ENCODE results near the gene ITGA11. TPM values are rescaled to one million over a fixed set of nuclear protein-coding genes. Genes with fewer than 3 reads are reported as not detected.

The ITGA11 gene
- total and polyA plus RNA-seq, 9 donors = 1.2 to 34.5 (median 4.4) TPM

GRCh38 chr15:68379759-68380290, 52.1 kb downstream of the ITGA11 start:
- no peak overlapping the region for H3K4me3 ChIP-seq
- TF ChIP-seq EP300 (IDR thresholded peaks at IDR 0.05) (no peak), POLR2A (IDR thresholded peaks at IDR 0.05) (no peak), CTCF (IDR thresholded peaks at IDR 0.05) (no peak)
- no peaks in the 10 kb centered on the region for H3K36me3 ChIP-seq
- H3K27ac ChIP-seq = no peak overlapping the region
- H3K9me3 ChIP-seq = no peaks in the 10 kb centered on the region
- H3K4me1 ChIP-seq (ENCODE audit: insufficient read depth) = peaks cover 5% of the 10 kb centered on the region
- WGBS, 3 donors = 80 to 83% (median 81%) methylated on average over 3 of the region's 3 CpGs
- DNase-seq = peak in 2 of 5 donors; percentile 1 to 3
- intact Hi-C loops (cut with DNase I) = loop anchor here in 1 of 4 donors (10.0 kb wide), 1 partner anchor 125 kb away; no protein-coding TSS in a partner anchor
- H3K27me3 ChIP-seq = no peaks in the 10 kb centered on the region

- Histone ChIP-seq H3K27ac (no peak overlapping the region), H3K4me1 (ENCODE audit: insufficient read depth) (peaks cover under 1% of the 10 kb centered on the region), H3K36me3 (no peaks in the 10 kb centered on the region), H3K27me3 (no peaks in the 10 kb centered on the region), H3K4me3 (no peak overlapping the region), H3K9me3 (no peaks in the 10 kb centered on the region)
- DNase-seq = peak in 3 of 5 donors; percentile 3 to 7 (median 4)
- 90 to 91% (median 90%) methylated on average over 8 of the region's 8 CpGs for WGBS, 3 donors
- no peak for TF ChIP-seq CTCF (IDR thresholded peaks at IDR 0.05)
- no peak for TF ChIP-seq EP300 (IDR thresholded peaks at IDR 0.05)
- TF ChIP-seq POLR2A (IDR thresholded peaks at IDR 0.05) = no peak
- intact Hi-C loops (cut with DNase I) = no loop called here
These were observed 52.8 kb downstream of the ITGA11 start for GRCh38 chr15:68379058-68379758.

- H3K36me3 ChIP-seq = no peaks in the 10 kb centered on the region
- H3K4me1 ChIP-seq (ENCODE audit: insufficient read depth) = no peaks in the 10 kb centered on the region
- TF ChIP-seq CTCF (IDR thresholded peaks at IDR 0.05) = no peak
- TF ChIP-seq POLR2A (IDR thresholded peaks at IDR 0.05) = no peak
- TF ChIP-seq EP300 (IDR thresholded peaks at IDR 0.05) = no peak
- H3K27ac ChIP-seq = no peak overlapping the region
- no peak overlapping the region for H3K4me3 ChIP-seq
- intact Hi-C loops (cut with DNase I) = no loop called here
- DNase-seq = no peak
- H3K27me3 ChIP-seq = no peaks in the 10 kb centered on the region
- no peaks in the 10 kb centered on the region for H3K9me3 ChIP-seq
- WGBS, 3 donors = 90 to 92% (median 91%) methylated on average over 3 of the region's 3 CpGs
These were observed 53.4 kb downstream of the ITGA11 start for GRCh38 chr15:68378595-68378994.

GRCh38 chr15:68377766-68378165, 54.2 kb downstream of the ITGA11 start:
- Histone ChIP-seq H3K36me3 (no peaks in the 10 kb centered on the region), H3K4me1 (ENCODE audit: insufficient read depth) (no peaks in the 10 kb centered on the region), H3K4me3 (no peak overlapping the region), H3K27me3 (no peaks in the 10 kb centered on the region), H3K27ac (no peak overlapping the region), H3K9me3 (no peaks in the 10 kb centered on the region)
- WGBS, 3 donors = 90 to 97% (median 93%) methylated on average over 3 of the region's 3 CpGs
- intact Hi-C loops (cut with DNase I) = no loop called here
- DNase-seq = peak in 2 of 5 donors; percentile 3 to 5
- TF ChIP-seq POLR2A (IDR thresholded peaks at IDR 0.05) (no peak), EP300 (IDR thresholded peaks at IDR 0.05) (no peak), CTCF (IDR thresholded peaks at IDR 0.05) (no peak)

Measured in ovary (tissue), 9 donors.